Posterior cingulate gyrus (tissue), 11 donors: ENCODE data around the gene DNAJA4.

Experiments used
- DNase-seq, 10 donors: peaks; one replicate each; pipeline versions ENCODE4 v3.0.0 to v3.0.0-alpha.2; 2020 to 2021; ENCODE audit warnings: mixed read lengths in 3 of 10
- intact Hi-C: fragments of 100-400 bp; cut with DNase I; formaldehyde crosslinking; loops from one replicate; pipeline ENCODE4 v1.15.1; 2023

Gene DNAJA4

DNA sequence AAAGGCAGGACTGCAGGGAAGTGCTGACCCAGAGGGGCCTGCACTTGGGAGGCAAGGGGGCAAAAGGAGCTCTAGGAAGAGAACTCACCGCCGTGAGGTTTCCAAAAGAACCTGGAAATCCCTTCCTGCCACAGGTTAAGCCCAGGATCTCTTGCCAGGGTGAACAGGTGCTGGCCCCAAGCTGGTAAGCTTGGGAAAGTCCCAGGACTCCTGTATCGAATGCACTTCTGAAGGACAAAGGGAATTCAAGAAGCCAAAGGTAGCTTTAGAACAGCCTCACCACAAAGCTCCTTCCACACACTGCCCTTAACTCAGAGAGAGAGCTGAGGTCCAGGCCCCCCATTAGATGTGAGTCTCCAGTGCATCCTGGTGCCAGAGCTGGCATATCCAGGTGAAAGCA is 46.9 kb downstream of the DNAJA4 start:
- DNase-seq, result no peak
- intact Hi-C loops, result loop anchor here (2.0 kb wide), 1 partner anchor 172 kb away; no protein-coding TSS in a partner anchor

- no peak for DNase-seq
- intact Hi-C loops, result no loop called here
These were observed 48.2 kb downstream of the DNAJA4 start for GRCh38 chr15:78312536-78312935.

DNA sequence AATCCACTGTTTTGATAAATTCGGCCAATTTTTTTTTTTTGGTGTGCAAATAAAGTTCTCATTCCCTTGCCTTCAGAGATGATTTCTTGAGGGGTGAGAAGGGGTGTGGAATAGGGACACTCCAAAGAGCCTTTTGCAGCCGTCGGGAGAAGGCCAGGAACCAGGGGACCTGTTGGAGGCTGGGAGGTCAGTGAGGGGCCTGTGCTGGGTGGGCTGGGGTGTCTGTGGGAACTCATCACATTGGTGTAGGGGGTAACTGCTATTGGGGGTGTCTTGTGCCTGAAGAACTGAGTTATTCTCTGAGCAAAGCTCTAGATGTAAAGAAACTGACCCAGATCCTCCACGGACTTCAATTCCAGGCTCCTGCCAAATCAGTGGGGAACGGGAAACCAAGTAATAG is 48.6 kb downstream of the DNAJA4 start:
- no peak for DNase-seq
- intact Hi-C loops, result no loop called here

GRCh38 chr15:78313383-78313782 is 49.0 kb downstream of the DNAJA4 start:
- intact Hi-C loops, result no loop called here
- no peak for DNase-seq

GRCh38 chr15:78314181-78314581 is 49.8 kb downstream of the DNAJA4 start:
- no peak for DNase-seq
- intact Hi-C loops, result no loop called here

DNA sequence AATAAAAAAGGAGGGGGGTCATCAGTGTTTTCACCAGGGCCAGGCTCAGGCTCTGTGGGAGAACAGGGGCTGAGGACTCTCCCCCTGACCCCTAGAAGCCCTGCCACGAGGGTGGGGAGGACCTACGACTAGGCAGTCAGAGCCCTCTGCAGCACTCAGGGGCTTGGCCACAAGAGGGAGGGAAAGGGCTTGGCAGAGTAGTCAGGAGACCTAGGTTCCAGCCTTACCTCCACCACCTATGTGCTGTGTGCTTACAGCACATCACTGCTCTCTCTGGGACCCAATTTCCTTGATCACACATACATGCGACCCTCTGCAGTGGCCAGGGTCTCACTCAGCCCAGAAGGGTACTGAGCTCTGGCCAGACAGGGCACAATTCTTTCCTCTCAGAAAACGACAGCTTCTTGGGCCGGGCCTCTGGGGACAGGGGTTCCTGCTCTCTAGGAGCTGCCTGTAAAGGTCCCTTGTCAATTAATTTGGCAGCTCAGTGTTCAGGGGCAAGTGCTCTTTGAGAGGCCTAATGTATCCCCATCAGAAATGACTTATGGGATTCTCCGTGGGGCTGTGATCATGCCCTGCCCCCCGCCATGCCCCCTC is 51.4 kb downstream of the DNAJA4 start:
- DNase-seq, result peak in 1 of 10 donors; percentile 29
- intact Hi-C loops, result no loop called here

GRCh38 chr15:78316283-78317083 is 52.1 kb downstream of the DNAJA4 start:
- DNase-seq, result peak in 9 of 10 donors; percentile 31 to 95 (median 62)
- intact Hi-C loops, result no loop called here

- DNase-seq, result peak in 2 of 10 donors; percentile 52 to 72
- intact Hi-C loops, result no loop called here
These were observed 52.9 kb downstream of the DNAJA4 start for GRCh38 chr15:78317145-78317836.

DNA sequence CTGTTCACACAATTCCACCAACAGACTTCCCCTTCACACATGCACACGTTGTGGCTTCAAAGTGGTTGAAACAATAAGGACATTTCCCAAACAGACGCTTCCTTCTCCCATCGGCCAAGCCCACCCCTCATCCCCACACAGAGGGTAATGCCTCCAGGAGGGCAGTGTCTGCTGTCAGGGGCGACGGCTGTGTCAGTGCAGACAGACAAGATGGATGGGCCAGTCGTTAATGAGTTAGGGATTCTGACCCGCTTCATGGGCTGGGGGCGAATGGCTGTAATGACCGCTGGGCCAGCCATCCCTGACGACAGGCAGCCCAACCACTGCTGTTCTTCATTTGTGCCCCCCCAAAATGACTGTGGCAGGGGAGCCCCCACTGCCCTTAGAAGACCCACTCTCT is 55.2 kb downstream of the DNAJA4 start:
- intact Hi-C loops, result no loop called here
- DNase-seq, result peak in 2 of 10 donors; percentile 35 to 61

GRCh38 chr15:78320183-78320582 is 55.8 kb downstream of the DNAJA4 start:
- intact Hi-C loops, result no loop called here
- DNase-seq, result peak in 3 of 10 donors; percentile 5 to 69 (median 38)

- peak in 2 of 10 donors; percentile 46 to 52 for DNase-seq
- intact Hi-C loops, result no loop called here
These were observed 56.7 kb downstream of the DNAJA4 start for GRCh38 chr15:78321041-78321570.

- intact Hi-C loops, result no loop called here
- peak in 2 of 10 donors; percentile 35 to 47 for DNase-seq
These were observed 57.4 kb downstream of the DNAJA4 start for GRCh38 chr15:78321786-78322185.

- DNase-seq, result peak in 2 of 10 donors; percentile 13 to 46
- intact Hi-C loops, result no loop called here
These were observed 57.9 kb downstream of the DNAJA4 start for GRCh38 chr15:78322243-78322642.

GRCh38 chr15:78322724-78323521 is 58.6 kb downstream of the DNAJA4 start:
- intact Hi-C loops, result no loop called here
- DNase-seq, result peak in 2 of 10 donors; percentile 47 to 48

- DNase-seq, result peak in 2 of 10 donors; percentile 25 to 42
- intact Hi-C loops, result no loop called here
These were observed 59.3 kb downstream of the DNAJA4 start for GRCh38 chr15:78323693-78324092.

GRCh38 chr15:78324144-78324543 is 59.8 kb downstream of the DNAJA4 start:
- peak in 2 of 10 donors; percentile 17 to 45 for DNase-seq
- intact Hi-C loops, result no loop called here

GRCh38 chr15:78325092-78325843 is 60.9 kb downstream of the DNAJA4 start:
- peak in 2 of 10 donors; percentile 16 to 37 for DNase-seq

GRCh38 chr15:78327466-78327865 is 63.1 kb downstream of the DNAJA4 start:
- intact Hi-C loops, result no loop called here
- DNase-seq, result no peak

More at GRCh38 chr15:78325092-78325843, 60.9 kb downstream of the DNAJA4 start:
- intact Hi-C loops, result no loop called here

DNA sequence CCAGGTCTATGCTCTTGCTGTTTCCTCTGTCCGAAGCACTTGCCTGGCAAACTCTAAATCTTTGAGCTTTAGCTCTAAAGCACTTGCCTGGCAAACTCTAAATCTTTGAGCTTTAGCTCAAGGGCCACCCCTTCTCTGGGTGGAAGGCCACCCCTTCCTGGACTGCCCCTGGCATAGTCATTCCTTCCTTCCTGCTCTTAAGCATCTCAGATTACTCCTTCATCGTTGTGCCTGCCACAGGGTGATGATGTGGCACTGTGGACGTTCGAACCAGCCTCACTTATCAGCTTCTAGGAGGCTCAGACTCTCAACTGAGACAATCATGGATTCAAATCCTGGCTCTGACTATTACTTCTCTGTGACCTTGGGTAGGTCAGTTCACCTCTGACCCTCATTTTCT is 65.3 kb downstream of the DNAJA4 start:
- no peak for DNase-seq
- intact Hi-C loops, result no loop called here
